ENCODE results near the gene C10orf90.

DNA sequence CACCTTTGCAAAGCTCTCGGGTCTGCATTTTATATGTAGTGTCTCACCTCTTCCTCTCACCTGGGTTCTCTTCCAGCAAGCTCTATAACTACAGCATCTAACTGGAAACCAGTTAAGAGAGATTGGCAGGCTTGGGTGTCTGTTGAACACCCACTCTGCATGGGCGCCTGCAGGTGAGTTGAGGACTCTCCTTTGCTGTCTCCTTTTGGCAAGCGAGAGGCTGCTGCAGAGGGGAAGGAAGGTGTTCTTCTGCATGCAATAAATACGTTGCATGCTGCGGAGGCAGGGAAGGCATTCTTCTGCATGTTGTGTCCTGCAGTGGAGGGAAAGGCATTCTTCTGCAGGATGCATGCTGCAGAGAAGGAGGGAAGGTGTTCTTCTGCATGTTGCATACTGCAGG lies 200.8 kb downstream of the C10orf90 start:
- no peak for TF ChIP-seq CTCF (IDR thresholded peaks at IDR 0.05; ENCODE audit: insufficient read depth, low read length, poor library complexity, severe bottlenecking)
- no peak for TF ChIP-seq EZH2phosphoT487 (conservative IDR thresholded peaks at IDR 0.05; ENCODE audit: low read length)

All from SU-DHL-6 (cell line).